HEK293T (cell line): Measurements from ENCODE around the gene CRTAC1.

Source experiments
- BHLHE40 ChIP-seq: fragments of 450-650 bp; IDR thresholded peaks from 2 replicates; pipeline ENCODE4 v1.6.1; 2016; ENCODE audit warnings: mild to moderate bottlenecking, moderate library complexity, borderline replicate concordance
- FOXK2 ChIP-seq: fragments of 450-650 bp; IDR thresholded peaks from 2 replicates; pipeline ENCODE4 v1.6.1; 2016; ENCODE audit warnings: mild to moderate bottlenecking
- HDGF ChIP-seq: fragments of 450-650 bp; IDR thresholded peaks from 2 replicates; pipeline ENCODE4 v1.6.1; 2017; ENCODE audit warnings: antibody characterized with exemption, borderline replicate concordance
- L3MBTL2 ChIP-seq: fragments of 450-650 bp; conservative IDR thresholded peaks from 2 replicates; pipeline ENCODE4 v1.6.1; 2016; ENCODE audit warnings: mild to moderate bottlenecking
- NFRKB ChIP-seq: fragments of 450-650 bp; IDR thresholded peaks from 2 replicates; pipeline ENCODE4 v1.6.1; 2016; ENCODE audit warnings: mild to moderate bottlenecking, moderate library complexity
- SP1 ChIP-seq: fragments of 450-650 bp; IDR thresholded peaks from 2 replicates; pipeline ENCODE4 v1.6.1; 2017
- ZNF384 ChIP-seq: fragments of 450-650 bp; IDR thresholded peaks from 2 replicates; pipeline ENCODE4 v1.6.1; 2016

DNA sequence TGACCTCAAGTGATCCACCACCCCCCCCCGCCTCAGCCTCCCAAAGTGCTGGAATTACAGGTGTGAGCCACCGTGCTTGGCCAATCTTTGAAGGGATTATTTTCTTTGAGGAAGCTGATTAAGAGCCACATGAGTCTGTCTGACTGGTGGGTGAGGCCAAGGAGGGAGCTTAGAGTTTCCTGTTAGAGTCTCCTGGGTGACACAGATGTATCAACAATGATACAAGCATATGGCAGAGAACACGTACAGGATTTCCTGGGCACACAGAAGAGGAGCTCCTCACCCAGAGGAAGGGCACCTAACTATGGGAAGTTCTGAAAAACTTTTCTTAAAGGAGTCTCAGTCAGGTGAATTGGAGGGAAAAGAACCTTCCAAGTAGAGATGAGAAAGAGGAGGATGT is 111.4 kb downstream of the CRTAC1 start:
- TF ChIP-seq BHLHE40 (no peak), FOXK2 (no peak), SP1 (no peak), NFRKB (no peak), ZNF384 (no peak), HDGF (no peak), L3MBTL2 (no peak)
